ENCODE results near the gene ZP1.

ZP1 gene

GRCh38 chr11:60875366-60876167 is 8.2 kb downstream of the ZP1 start:
- DNase-seq (ENCODE audit: low read depth, low spot score) = no peak

GRCh38 chr11:60876168-60876485 is 8.8 kb downstream of the ZP1 start:
- DNase-seq (ENCODE audit: low read depth, low spot score) = no peak

GRCh38 chr11:60878245-60879101 is 11.1 kb downstream of the ZP1 start:
- no peak for DNase-seq (ENCODE audit: low read depth, low spot score)

- no peak for DNase-seq (ENCODE audit: low read depth, low spot score)
Observed at GRCh38 chr11:60879104-60879503, 11.8 kb downstream of the ZP1 start.

- no peak for DNase-seq (ENCODE audit: low read depth, low spot score)
Observed at GRCh38 chr11:60879971-60880588, 12.7 kb downstream of the ZP1 start.

- DNase-seq (ENCODE audit: low read depth, low spot score) = no peak
Observed at GRCh38 chr11:60880643-60881282, 13.4 kb downstream of the ZP1 start.

- DNase-seq (ENCODE audit: low read depth, low spot score) = no peak
Observed at GRCh38 chr11:60887556-60887955, 20.2 kb downstream of the ZP1 start.

- DNase-seq (ENCODE audit: low read depth, low spot score) = no peak
Observed at GRCh38 chr11:60889869-60890311, 22.5 kb downstream of the ZP1 start.

GRCh38 chr11:60890696-60891095 is 23.4 kb downstream of the ZP1 start:
- no peak for DNase-seq (ENCODE audit: low read depth, low spot score)

- DNase-seq (ENCODE audit: low read depth, low spot score) = no peak
Observed at GRCh38 chr11:60891103-60891741, 23.9 kb downstream of the ZP1 start.

GRCh38 chr11:60895687-60896086 is 28.3 kb downstream of the ZP1 start:
- DNase-seq (ENCODE audit: low read depth, low spot score) = no peak

- no peak for DNase-seq (ENCODE audit: low read depth, low spot score)
Observed at GRCh38 chr11:60897496-60897895, 30.2 kb downstream of the ZP1 start.

- no peak for DNase-seq (ENCODE audit: low read depth, low spot score)
Observed at GRCh38 chr11:60899046-60899936, 31.9 kb downstream of the ZP1 start.

- no peak for DNase-seq (ENCODE audit: low read depth, low spot score)
Observed at GRCh38 chr11:60899977-60900376, 32.6 kb downstream of the ZP1 start.

GRCh38 chr11:60900673-60901404 is 33.5 kb downstream of the ZP1 start:
- no peak for DNase-seq (ENCODE audit: low read depth, low spot score)

- DNase-seq (ENCODE audit: low read depth, low spot score) = no peak
Observed at GRCh38 chr11:60902625-60903024, 35.3 kb downstream of the ZP1 start.

GRCh38 chr11:60905047-60905446 is 37.7 kb downstream of the ZP1 start:
- no peak for DNase-seq (ENCODE audit: low read depth, low spot score)

- DNase-seq (ENCODE audit: low read depth, low spot score) = no peak
Observed at GRCh38 chr11:60905551-60906113, 38.3 kb downstream of the ZP1 start.
